Measurements from ENCODE around the gene GNG4. TPM values are rescaled to one million over a fixed set of nuclear protein-coding genes. Genes with fewer than 3 reads are reported as not detected.

GNG4 gene
- total and polyA plus RNA-seq, 9 of the 15 experiments (the other 6 are each of a cell fraction or from before 2014, with no cell fraction given): 0.06 to 0.58 (median 0.08) TPM; not detected in 4

- no peak overlapping the region for H3K27ac ChIP-seq (ENCODE audit: extremely low read depth, low read depth, low read length)
- peaks cover 47 to 70% of the 10 kb centered on the region in 2 experiments for H3K27me3 ChIP-seq (ENCODE audit: control insufficient read depth in 2 of 2, insufficient read depth in 2 of 2, low read length in 2 of 2)
- H4K20me1 ChIP-seq (replicated peaks; ENCODE audit: control insufficient read depth, insufficient read depth, low read length): no peaks in the 10 kb centered on the region; the same call in 1 of the 2 replicates
- H3K9me3 ChIP-seq (replicated peaks; ENCODE audit: control insufficient read depth, insufficient read depth, low read depth, low read length): no peaks in the 10 kb centered on the region
- TF ChIP-seq KLF16 (IDR thresholded peaks at IDR 0.05): no peak
- TF ChIP-seq MIER1 (IDR thresholded peaks at IDR 0.05; ENCODE audit: low read depth): no peak
- TF ChIP-seq PYGO2 (tag; IDR thresholded peaks at IDR 0.05): no peak
- TF ChIP-seq POLR3G (IDR thresholded peaks at IDR 0.05; ENCODE audit: extremely low read depth, insufficient read length, insufficient replicate concordance): no peak
- no peak for TF ChIP-seq MCM5 (IDR thresholded peaks at IDR 0.05; ENCODE audit: low read depth)
- no peak for TF ChIP-seq ILF3 (IDR thresholded peaks at IDR 0.05; ENCODE audit: borderline replicate concordance)
- no peak for TF ChIP-seq CAMTA2 (CRISPR knock-in tag; conservative IDR thresholded peaks at IDR 0.05)
- TF ChIP-seq ZNF282 (CRISPR knock-in tag; IDR thresholded peaks at IDR 0.05): no peak
- TF ChIP-seq, protein P1, sequence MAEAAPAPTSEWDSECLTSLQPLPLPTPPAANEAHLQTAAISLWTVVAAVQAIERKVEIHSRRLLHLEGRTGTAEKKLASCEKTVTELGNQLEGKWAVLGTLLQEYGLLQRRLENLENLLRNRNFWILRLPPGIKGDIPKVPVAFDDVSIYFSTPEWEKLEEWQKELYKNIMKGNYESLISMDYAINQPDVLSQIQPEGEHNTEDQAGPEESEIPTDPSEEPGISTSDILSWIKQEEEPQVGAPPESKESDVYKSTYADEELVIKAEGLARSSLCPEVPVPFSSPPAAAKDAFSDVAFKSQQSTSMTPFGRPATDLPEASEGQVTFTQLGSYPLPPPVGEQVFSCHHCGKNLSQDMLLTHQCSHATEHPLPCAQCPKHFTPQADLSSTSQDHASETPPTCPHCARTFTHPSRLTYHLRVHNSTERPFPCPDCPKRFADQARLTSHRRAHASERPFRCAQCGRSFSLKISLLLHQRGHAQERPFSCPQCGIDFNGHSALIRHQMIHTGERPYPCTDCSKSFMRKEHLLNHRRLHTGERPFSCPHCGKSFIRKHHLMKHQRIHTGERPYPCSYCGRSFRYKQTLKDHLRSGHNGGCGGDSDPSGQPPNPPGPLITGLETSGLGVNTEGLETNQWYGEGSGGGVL (CRISPR knock-in tag; IDR thresholded peaks at IDR 0.05): no peak
- no peak for TF ChIP-seq NCOA1 (IDR thresholded peaks at IDR 0.05; ENCODE audit: low read depth)
- no peak for TF ChIP-seq ZNF551 (CRISPR knock-in tag; IDR thresholded peaks at IDR 0.05)
- no peak for TF ChIP-seq ZNF444 (CRISPR knock-in tag; IDR thresholded peaks at IDR 0.05)
- H3K4me1 ChIP-seq (replicated peaks in 1 of 2; ENCODE audit: control insufficient read depth in 2 of 2, insufficient read depth in 2 of 2, low read length in 2 of 2): no peaks in the 10 kb centered on the region
- ChIA-PET CTCF (ENCODE audit: low intra/inter-chr PET ratio) (interaction anchor here (0.6 kb wide), 1 partner anchor 1124 kb away, joined by 4 read pairs; no protein-coding TSS in a partner anchor), POLR2A (interaction anchor here (0.6 kb wide), 1 partner anchor 9 kb away, joined by 3 read pairs; no protein-coding TSS in a partner anchor)
- H3K9ac ChIP-seq (ENCODE audit: insufficient read depth in 1 of 2, low read depth in 2 of 2, low read length in 2 of 2): no peak overlapping the region
- no peaks in the 10 kb centered on the region for H3K79me2 ChIP-seq (ENCODE audit: control insufficient read depth, insufficient read depth, low read length)
- H3K4me3 ChIP-seq: no peak overlapping the region
- H3K9me1 ChIP-seq (ENCODE audit: control insufficient read depth, insufficient read depth, low read length): no peaks in the 10 kb centered on the region
- DNase-seq (ENCODE audit: extremely low read depth in 1 of 4, low spot score in 3 of 4) (no peak), ATAC-seq (no peak), FAIRE-seq (no peak)
- no peak overlapping the region for H2AFZ ChIP-seq (ENCODE audit: low read depth, low read length)
- in situ Hi-C loops (cut with MboI) (no loop called here), intact Hi-C loops (cut with micrococcal nuclease) (no loop called here)
- BruUV-seq (replicated peaks): no TSS peak
- no peak overlapping the region for H3K4me2 ChIP-seq (ENCODE audit: insufficient read depth, low read length)
- H3K36me3 ChIP-seq (ENCODE audit: control insufficient read depth, insufficient read depth, low read length): no peaks in the 10 kb centered on the region
- WGBS (ENCODE audit: insufficient coverage, low coverage, missing lambda C conversion rate): 0% methylated on average over 12 of the region's 12 CpGs
Measured at GRCh38 chr1:235635938-235636662, 13.5 kb downstream of the GNG4 start.

Measured in K562 (cell line).